NCI-H345 treated with DMSO at 0.1 percent for 48 hours (cell line): ENCODE measurements around the gene WDR45B.

Experiments used
- DNase-seq: peaks from one replicate; lab custom pipeline; 2025; ENCODE audit not compliant: unreplicated experiment; lab: John Stamatoyannopoulos, UW

WDR45B gene

DNA sequence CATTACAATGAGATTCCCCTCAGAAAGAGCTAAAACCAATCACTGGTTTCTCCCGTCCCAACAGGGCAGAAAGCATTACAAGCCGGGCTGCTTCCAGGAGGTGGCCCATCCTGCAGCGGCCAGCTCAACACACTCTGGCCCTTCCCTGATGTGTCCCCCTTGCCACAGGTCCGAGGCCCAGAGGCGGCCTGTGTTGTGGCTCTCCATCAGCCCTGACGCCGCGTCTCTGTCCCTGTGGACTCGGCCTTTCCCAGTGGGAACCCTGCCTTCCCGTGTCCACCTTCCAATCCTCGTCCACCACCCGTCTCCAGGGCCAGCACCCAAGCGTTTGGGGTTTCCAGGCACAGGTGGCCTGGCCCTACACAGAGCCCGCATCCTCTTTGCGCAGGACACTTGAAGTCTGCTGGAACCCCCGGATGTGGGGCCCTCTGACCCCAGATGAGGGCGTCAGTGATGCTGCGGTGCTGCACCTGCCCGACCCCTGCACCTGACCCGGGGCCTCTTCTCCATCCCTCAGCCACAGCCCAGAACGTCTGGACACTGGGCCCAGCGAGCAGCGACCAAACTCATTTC, 29.2 kb upstream of the WDR45B start:
- no peak for DNase-seq

DNA sequence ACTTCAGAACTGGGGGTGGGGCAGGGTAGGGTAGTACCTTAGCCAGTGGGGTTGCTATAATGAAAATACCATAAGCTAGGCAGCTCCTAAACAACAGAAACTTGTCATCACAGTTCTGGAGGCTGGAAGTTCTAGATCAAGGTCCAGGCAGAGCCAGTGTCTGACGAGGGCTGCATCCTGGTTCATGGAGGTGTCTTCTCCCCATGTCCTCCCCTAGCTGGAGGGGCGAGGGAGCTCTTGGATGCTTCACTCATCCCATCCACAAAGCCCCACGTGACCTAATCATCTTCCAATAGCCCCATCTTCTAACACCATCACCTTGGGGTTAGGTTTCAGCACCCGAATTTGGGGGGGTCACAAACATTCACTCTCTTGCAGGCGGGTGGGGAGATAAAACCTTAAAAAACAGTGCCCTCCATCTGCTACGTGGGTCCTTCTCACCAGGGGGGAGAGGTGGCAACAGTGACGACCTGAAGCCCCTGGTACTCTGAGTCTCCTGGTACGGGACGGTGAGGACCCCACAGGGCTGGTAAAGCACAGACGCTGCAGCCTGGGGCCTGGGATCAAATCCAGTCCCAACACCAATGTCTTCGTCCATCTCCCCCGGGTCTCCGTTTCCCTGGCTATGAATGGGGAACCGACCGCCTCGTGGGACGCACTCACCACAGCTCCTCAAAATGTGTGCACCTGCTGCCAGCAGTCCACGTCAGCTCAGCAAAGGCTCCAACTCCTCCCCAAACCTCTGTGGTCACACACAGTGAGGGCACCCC, 27.4 kb upstream of the WDR45B start:
- DNase-seq: no peak

DNA sequence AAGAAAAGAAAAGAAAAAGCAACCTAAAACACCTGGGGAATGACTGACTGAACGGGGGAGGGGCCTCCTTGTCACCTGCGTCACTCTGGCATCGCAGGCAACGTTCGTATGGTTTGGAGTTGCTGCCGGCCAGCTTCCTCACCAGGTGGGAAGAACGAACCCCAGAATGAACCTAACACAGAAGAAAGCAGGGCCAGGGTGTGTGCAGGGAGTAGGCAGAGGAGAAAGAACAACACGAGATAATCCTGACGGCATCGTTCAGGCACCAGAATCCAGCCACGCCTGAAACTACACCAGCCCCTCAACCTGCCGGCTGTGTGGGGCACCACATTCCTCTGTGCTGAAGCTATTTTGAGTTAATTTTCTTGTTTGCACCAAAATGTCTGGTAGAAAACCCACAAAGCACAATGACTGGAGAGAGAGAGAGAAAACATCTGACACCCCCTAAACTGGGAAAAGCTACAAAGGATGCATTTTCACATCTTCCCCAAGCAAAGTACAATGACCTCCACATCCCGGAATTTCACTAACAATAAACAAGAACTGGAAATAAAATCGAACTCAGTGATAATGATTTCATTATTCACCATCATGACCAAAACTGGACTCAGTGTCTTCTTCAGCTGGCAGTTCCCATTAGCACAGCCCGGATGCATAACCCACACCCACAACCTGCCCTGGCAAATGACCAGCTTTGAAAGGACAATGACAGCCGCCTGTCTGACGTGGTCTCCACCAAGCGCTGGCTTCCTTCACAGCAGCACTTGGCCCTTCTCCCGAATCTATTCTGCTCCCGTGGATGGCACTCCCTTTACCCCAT, 26.6 kb upstream of the WDR45B start:
- no peak for DNase-seq

DNA sequence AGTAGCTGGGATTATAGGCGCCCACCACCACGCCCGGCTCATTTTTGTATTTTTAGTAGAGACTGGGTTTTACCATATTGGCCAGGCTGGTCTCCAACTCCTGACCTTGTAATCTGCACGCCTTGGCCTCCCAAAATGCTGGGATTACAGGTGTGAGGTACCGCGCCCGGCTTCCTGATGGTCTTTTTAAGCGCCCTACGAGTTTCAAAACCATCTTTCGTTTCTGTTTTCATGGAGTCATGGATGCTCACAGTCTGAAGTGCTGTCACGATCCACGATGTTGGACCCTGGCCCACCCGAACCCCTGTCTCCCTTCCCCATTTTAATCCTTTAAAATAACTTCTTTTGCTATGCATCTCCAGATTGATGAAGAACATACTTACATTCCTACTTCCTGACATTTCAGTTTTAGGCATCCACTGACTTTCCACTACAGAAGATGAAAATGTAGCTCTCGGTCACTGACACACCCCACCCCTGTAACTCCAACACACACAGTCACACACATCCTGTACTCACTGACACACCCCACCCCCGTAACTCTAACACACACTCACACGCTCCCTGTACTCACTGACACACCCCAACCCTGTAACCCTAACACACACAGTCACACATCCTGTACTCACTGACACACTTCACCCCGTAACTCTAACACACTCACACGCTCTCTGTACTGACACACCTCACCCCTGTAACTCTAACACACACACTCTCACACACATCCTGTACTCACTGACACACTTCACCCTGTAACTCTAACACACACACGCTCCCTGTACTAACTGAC, 22.6 kb upstream of the WDR45B start:
- DNase-seq: no peak

DNA sequence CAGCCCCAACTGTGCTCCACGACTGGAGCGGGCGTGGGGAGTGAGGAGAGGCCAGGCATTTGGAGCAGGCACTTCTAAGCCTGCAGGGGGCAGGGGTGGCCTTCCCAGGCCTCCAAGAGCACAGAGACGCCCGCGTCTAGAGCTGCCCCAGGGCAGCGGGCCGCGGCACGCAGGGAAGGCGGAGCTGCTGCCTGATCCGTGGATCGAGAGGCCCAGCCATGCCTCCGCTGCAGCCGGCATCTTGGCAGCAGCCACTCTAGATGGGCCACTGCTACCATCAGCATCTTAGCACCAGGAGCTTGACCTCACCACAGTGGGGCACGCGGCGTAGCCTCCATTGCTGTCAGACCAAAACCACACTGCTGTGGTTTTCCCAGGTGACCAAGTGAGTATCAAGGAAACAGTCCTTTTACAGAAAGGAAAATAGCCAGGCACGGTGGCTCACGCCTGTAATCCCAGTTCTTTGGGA, 20.4 kb upstream of the WDR45B start:
- DNase-seq: no peak

- DNase-seq: no peak
Measured at GRCh38 chr17:82668024-82668630, 19.9 kb upstream of the WDR45B start.

- DNase-seq: no peak
Measured at GRCh38 chr17:82667668-82668000, 19.4 kb upstream of the WDR45B start.

DNA sequence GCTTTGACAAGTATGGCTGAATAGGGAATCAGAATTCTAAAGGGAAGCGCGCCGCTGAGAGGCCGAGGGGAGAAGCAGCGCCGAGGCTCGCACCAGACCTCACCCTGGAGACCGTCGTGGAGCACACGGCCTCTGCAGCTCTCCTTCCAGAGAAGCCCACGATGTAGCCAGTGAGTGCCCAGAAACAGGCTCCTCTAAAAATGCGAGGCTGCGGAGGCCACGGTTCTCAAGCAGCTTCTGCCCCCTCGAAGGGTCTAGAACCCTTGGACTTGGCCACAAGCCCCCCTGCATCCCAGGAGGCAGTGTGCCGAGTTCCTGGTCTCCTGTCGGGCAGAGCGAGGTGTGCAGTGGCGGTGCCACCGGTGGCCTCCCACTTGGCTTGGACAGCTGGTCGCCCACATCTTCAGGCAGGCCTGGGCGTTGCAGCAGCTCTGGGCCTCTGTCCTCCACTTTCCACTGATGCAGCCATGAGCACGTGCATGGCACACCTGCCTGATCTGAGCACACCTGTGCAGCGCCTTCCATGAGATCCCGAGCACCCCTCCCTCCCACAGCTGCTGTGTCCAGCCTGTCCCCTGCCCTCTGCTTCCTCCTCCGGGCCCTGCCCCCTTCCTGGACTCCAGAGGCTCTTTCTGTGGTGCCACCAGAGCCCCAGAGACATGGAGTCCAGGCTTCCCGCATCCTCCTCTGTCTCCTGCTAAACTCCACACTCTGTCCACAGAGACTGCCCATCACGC, 18.9 kb upstream of the WDR45B start:
- no peak for DNase-seq

DNA sequence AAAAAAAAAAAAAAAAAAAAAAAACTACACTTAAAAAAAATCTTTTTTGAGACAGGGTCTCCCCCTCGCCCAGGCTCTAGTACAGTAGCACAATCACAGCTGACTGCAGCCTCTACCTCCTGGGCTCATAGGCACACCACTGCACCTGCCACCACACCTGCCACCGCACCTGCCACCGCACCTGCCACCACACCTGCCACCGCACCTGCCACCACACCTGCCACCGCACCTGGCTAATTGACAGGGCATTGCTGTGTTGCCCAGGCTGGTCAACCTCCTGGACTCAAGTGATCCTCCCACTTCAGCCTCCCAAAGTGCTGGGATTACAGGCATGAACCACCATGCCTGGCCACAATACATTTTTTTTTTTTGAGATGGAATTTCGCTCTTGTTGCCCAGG, 17.6 kb upstream of the WDR45B start:
- no peak for DNase-seq

DNA sequence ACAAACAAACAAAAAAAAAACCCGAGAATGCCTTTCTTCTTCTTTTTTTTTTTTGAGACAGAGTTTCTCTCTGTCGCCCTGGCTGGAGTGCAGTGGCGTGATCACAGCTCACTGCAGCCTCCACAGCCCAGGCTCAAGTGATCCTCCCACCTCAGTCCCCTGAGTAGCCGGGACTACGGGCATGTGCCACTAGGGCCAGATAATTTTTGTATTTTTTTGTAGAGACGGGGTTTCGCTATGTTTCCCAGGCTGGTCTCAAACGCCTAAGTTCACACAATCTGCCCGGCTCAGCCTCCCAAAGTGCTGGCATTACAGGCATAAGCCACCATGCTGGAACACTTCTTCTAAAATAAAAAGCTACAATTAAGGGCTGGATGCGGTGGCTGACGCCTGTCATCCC, 17.0 kb upstream of the WDR45B start:
- no peak for DNase-seq

DNA sequence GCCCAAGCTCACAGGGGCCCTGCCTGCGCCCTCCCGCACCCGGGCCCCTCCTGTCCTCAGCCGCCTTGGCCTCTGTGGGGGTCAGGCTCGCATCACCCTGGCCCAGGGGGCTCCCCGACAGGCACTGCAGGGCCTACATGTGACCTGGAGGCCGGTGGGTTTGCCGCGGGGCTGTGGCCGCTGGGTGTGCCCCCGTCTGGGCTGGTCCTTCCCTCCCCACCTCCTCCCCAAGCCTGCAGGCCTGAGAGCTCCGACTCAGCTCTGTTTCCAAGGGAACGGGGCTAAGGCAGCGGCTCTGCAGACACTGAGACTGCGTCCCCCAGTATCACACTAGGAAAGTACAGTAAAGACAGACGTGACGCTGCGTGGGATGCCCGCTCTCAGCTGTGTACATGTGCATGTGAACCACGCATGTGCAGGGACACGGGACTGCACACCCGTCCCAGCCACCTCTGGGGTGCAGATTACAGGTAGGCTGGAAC, 16.5 kb upstream of the WDR45B start:
- no peak for DNase-seq

DNA sequence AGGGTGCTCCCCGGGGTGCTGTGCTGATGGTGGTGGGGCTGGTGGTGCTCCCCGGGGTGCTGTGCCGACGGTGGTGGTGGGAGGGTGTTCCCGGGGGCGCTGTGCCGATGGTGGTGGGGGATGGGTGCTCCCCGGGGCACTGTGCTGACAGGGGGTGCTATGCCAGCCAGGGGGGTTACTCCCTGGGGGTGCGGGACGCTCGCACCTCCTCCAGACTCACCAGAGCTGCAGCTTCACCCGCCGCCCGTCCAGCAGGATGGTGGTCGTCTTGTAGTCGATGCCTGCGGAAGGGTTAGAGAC, 16.0 kb upstream of the WDR45B start:
- no peak for DNase-seq

DNA sequence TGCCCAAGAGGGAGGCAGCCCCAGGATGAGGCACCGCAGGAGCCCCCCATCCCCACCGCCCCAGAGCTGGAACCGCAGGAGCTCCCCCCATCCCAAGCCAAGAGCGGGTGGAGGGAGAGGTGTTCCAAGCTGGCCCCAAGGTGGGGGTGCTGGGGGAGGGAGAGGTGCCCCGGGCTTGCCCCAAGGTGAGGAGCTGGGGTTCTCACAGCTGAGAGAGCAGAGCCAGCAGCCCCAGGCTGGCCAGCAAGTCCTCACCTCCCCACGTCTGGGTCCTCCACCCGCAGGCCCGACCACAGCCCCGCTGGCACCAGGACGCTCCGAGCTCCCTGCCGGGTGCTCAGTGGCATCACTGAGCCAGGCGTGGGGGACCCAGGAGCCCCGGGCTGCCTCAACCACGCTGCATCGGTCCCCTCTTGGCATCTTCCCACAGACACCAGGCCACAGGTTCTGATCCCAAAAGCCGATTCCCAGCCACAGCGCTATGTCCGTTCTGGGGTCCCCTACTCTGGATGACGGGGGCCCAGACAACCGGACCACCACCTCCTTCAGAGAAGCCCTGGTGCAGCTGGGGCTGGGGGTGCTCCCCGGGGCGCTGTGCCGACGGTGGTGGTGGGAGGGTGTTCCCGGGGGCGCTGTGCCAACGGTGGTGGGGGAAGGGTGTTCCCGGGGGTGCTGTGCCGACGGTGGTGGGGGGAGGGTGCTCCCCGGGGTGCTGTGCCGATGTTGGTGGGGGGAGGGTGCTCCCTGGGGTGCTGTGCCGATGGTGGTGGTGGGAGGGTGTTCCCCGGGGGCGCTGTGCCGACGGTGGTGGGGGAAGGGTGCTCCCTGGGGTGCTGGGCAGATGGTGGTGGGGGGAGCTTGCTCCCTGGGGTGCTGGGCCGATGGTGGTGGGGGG, 15.4 kb upstream of the WDR45B start:
- DNase-seq: no peak

DNA sequence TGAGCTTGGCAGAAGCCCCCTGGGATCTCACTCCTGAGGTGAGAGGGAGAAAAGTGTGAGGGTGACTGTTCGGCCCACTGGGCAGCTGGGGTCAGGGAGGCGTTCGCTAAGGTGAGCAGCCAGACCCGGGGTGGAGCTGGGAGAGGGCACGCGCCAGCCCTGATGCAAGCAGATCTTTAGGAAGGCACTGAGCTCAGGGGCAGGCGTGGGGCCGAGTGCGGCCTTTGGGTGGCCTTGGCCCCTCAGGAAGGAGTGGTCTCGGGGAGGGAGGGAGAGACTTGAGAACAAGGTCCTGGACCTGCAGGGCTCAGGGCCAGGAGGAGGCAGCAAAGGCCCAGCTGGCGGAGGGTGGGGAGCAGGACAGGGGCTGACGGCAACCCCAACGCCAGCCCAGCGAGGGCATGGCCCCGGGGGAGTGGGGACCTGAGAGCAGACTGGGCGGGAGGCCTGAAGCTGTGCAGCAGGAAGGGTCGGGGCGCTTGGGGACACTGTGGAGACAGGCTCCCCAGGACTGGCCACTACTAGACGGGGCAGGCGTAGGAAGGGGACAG, 14.5 kb upstream of the WDR45B start:
- DNase-seq: no peak

- DNase-seq: no peak
Measured at GRCh38 chr17:82661717-82662683, 13.8 kb upstream of the WDR45B start.

DNA sequence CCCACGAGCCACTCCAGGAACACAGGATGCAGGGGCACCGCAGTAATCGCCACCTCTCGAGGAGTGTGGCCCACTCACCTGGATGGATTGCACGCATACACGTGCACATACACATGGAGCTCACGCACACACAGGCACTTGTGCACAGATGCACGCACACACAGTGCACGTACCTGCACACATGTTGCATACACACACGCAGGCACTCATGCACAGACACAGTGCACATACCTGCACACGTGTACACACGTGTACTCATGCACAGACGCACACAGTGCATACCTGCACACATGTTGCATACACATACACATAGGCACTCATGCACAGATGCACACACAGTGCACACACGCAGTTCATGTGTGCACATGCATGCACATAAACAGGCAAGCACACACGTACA, 11.6 kb upstream of the WDR45B start:
- DNase-seq: no peak

DNA sequence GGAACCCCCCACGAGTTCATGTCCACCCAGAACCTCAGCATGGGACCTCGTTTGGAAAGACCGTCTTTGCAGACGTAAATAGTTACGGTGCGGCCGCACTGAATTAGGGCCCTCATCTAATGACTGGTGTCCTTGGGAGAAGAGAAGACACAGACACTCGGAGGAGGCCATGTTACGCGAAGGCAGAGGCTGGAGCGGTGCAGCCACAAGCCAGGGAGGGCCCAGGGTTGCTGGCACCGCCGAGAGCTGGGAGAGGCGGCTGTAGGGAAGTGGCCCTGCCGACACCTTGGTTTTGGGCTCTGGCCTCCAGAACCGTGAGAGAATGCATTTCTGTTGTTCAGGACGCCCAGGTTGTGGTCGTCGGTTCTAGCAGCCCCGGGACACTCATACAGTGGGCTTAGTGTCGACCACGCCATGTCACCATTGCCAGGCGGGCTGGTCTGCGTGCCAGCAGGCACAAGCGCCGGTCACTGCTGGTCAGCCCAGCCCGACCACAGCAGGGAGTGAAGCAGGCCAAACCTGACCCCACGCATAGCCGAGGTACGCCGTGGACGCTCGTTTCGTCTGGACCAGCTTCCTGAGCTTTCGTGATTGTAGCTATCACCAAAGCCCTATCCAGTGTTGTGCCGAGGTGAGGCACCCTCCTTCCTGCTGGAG, 10.7 kb upstream of the WDR45B start:
- DNase-seq: no peak
